NT2/D1 (cell line): ENCODE results near the gene LYRM4.

Source experiments
- SUZ12 ChIP-seq: IDR thresholded peaks from 2 replicates; pipeline ENCODE4 v1.6.1; 2011; ENCODE audit not compliant: insufficient read length, insufficient read depth; ENCODE audit errors: extremely low read depth
- ZNF274 ChIP-seq: IDR thresholded peaks from 2 replicates; pipeline ENCODE4 v1.6.1; 2011; ENCODE audit warnings: mild to moderate bottlenecking, low read depth, low read length

- TF ChIP-seq SUZ12 = no peak
- no peak for TF ChIP-seq ZNF274
Observed at GRCh38 chr6:5124526-5124925, 136.2 kb downstream of the LYRM4 start.
